SKM-1 (cell line): ENCODE results near the gene C20orf173.
"Not testable (repeated sequence)": the region's sequence is repeated elsewhere in the genome, so short reads cannot be mapped to it uniquely, and the experiment has no call there.

Experiments
- DNase-seq: peaks from one replicate; lab custom pipeline; 2025; ENCODE audit not compliant: unreplicated experiment; lab: John Stamatoyannopoulos, UW

Gene C20orf173, protein sequence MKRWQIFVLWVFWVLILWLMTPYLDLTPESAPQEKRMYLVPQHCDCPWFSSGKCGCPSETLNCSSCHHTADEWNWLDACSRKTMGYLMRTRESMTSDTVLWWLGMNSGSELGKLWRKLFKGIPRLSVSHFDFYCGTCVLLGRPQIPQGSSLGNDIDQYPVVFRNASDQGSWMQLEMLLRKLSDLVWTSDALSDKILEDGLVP

GRCh38 chr20:35529552-35529951 is at the start of gene C20orf173:
C20orf173 (minus strand) TSS chr20:35529652; CDS start chr20:35529373, 279 bp downstream.
- no peak for DNase-seq

DNA sequence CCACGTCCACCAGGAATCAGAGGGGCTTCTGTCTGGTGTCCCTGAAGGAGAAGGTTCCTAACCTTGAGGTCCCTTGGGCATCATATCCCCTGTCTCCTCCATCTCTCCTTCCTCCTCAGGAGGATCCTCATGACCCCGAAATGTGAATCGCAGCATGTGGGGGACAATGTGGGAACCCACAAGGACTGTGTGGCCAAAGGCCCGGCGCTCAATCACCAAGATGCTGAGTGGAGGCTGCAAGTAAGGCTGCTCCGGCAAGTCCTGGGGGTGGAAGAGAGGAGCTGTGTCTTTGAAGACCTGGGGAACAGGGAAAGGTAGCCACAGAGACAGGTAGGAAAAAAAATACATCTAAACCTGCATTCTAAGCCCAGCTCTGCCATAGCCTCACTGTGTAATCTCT is 49.7 kb upstream of the C20orf173 start:
- no peak for DNase-seq

DNA sequence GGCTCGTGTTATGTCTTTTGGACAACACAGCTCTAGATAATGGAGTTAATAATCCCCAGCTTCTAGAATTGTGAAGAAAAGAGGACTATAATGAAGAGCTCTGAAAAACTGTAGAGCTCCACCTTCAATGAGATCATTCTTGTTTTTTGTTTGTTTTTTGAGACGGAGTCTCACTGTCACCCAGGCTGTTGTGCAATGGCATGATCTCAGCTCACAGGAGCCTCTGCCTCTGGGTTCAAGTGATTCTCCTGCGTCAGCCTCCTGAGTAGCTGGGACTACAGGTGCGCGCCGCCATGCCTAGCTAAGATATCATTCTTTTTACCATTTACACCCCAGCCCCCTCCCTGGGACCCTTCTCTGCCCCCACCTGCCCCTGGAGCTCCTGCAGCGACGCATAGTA is 49.0 kb upstream of the C20orf173 start:
- no peak for DNase-seq

GRCh38 chr20:35576816-35577215 is 47.4 kb upstream of the C20orf173 start:
- no peak for DNase-seq

- no peak for DNase-seq
These were observed 46.5 kb upstream of the C20orf173 start for GRCh38 chr20:35575958-35576357.

DNA sequence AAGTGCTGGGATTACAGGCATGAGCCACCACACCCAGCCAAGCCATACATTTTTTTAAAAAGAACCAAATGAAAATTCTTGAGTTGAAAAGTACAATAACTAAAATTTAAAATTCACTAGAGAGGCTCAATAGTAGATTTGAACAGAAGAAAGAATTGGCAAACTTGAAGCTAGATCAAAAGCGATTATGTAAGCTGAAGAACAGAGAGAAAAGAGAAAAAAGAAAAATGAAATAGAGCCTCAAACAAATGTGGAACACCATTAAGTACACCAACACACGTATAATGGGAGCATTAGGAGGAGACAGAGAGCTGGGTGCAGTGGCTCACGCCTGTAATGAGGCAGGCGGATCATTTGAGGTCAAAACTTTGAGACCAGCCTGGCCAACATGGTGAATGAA is 43.4 kb upstream of the C20orf173 start:
- DNase-seq: no peak

GRCh38 chr20:35571555-35571954 is 42.1 kb upstream of the C20orf173 start:
- DNase-seq: no peak

GRCh38 chr20:35568645-35569044 is 39.2 kb upstream of the C20orf173 start:
- no peak for DNase-seq

DNA sequence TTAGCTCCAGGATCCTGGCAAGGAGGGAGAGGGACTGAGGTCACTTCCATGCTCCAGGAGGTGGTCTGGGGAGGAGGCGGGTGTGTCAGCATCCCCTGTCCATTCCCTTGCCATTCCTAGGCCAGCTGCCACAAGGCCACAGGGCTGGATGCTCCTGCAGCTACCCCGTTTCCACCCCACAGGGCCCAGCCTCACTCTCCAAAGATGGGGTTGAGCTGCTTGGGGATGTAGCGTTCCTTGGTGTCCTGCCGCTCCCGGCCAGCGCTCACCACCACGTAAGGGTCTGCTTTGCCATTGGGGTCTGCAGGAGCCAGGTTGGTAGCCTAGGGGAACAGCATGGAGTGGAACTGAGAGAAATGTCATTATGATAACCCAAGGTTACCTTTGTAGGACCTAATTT is 35.5 kb upstream of the C20orf173 start:
- DNase-seq: no peak

DNA sequence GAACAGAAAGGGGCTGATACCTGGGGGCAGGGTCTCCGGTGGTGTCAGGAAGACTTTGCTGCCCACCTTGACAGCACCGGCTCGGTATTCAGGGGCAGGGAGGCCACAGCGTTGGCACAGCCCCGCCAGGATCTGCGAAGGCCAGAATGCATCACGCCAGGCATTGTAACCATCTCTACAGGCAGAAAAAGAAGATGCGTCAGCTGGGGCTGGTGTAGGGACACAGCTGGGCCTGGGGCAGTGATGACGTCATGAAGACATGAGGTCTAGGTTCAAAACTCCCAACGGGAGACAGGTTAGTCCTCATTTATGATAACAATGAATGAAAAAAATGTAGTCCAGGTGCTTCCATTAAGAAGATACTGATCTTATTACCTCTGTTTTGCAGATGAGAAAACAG is 34.4 kb upstream of the C20orf173 start:
- no peak for DNase-seq

DNA sequence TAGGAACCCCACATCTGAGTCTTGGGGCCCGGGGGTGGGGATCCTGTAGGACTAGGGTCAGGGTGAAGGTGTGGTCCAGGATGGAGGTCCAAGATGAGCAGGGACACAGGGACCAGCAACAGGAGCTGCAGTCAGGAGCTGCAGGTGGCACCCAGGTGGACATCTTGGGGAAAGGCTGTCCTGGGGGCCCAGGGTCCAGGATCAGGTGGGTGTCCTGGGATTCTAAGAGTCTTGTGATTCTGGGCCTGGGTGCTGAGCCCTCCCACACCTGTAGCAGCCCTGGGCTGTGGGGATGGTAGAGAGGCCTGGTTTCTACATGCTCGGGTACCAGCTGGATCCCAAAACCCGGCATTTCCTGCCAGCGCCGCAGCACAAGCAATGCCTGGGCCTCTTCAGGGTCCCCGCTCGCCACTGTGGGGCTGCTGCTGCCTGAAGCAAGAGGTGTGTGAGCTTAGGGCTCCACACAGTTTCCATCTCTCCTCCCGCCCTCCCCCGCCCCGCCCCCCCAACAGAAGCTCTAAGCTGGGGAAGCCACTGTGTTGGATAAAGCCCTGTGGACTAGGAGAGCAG is 33.2 kb upstream of the C20orf173 start:
- no peak for DNase-seq

- no peak for DNase-seq
These were observed 32.2 kb upstream of the C20orf173 start for GRCh38 chr20:35561671-35562070.

- no peak for DNase-seq
These were observed 31.8 kb upstream of the C20orf173 start for GRCh38 chr20:35561268-35561667.

GRCh38 chr20:35560541-35560940 is 31.1 kb upstream of the C20orf173 start:
- DNase-seq: no peak

DNA sequence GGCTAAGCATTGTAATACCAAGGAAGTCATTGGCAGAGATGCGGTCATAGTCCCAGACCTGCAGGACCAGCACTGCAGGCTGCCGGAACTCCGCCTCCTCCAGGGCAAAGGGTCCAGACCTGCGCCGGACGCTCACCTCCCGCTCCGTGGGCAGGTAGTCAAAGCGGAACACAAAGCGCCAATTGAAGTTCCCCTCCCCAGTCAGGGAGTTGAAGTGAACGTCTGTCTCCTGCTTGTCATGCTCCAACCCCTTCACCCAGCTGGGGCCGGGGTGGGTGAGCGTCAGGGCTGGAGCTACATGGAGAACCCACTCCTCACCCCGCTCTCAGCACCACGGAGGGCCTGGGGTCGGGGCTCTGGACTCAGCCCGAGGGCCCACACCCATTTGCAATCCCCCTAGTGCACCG is 30.7 kb upstream of the C20orf173 start:
- DNase-seq: no peak

- DNase-seq: no peak
These were observed 29.7 kb upstream of the C20orf173 start for GRCh38 chr20:35559042-35559693.

DNA sequence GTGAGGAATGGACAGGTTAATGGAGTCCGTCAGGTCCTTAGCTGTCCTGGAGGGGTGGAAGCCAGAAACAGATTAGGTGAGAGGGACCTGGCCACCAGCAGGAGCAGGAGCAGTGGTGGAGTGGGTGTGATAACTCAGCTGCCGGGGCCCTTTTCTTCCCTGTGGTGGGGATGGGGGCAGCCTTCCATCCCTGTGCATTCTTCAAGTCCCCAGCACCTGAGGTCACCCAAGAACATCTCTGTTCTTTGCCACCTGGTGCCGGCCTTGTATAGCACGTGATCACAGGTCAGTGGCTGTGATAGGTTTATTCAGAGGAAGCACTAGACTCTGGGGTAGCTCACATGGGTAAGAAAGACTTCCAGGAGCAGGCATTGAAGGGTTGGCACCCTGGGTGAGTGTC is 29.0 kb upstream of the C20orf173 start:
- no peak for DNase-seq

DNA sequence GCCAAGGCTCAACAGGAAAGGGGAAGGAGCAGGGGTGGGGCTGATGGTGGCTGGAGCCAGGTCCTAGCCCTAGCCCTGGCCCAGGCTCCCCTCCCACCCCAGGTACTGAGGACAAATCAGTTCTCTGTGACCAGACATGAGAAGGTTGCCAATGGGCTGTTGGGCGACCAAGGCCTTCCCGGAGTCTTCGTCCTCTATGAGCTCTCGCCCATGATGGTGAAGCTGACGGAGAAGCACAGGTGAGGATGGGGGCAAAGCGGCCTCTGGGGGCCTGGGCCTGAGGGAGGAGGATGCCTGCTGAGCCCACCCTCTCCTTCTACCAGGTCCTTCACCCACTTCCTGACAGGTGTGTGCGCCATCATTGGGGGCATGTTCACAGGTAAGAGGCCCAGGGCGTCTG is 27.4 kb upstream of the C20orf173 start:
- no peak for DNase-seq

- no peak for DNase-seq
These were observed 26.6 kb upstream of the C20orf173 start for GRCh38 chr20:35555951-35556645.

GRCh38 chr20:35555461-35555860 is 26.0 kb upstream of the C20orf173 start:
- not testable (repeated sequence) for DNase-seq

GRCh38 chr20:35552914-35553313 is 23.5 kb upstream of the C20orf173 start:
- DNase-seq: no peak

DNA sequence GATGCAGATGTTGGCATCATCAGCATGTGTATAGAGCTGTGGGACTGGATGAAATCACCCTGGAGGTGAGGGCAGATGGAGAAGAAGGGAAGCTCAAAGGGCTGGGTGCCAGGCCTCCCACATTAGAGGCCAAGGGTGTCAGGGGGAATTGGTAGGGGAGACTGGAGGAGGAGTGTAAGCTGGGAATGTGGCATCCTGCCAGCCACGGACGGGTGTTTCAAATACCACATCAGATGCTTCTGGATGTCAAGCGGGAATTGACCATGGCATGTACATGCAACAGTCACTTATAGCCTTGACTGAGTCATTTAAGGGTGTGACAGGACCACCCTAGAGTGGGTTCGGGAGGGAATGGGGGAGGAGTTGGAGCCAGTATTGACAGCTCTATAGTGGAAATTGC is 22.1 kb upstream of the C20orf173 start:
- no peak for DNase-seq
